ENCODE results near the gene FOCAD.

The FOCAD gene

GRCh38 chr9:20835377-20836286 is 151.6 kb downstream of the FOCAD start:
- no peak for DNase-seq
- peak overlapping the region; percentile 1 for H3K27ac Mint-ChIP-seq
- H3K4me3 Mint-ChIP-seq, result peak overlapping the region; percentile 10

DNA sequence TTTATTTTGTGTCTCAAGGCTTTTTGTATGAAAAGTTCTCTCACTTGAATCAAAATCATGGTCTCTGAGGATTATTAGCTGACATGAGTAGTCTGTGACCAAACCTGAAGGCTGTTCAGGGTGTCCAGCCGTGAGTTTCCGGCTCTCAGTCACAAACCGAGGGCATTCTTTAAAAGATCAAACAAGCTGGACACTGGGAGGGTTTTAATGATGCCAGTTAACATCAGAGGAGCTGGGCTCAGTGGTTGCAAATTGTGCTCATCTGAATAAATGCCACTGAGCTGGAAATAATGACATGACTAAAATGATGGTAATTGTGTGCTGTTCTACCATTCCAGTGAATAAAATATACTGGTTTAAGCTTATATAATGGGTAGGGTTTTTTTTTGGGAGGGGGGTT is 153.1 kb downstream of the FOCAD start:
- peak overlapping the region; percentile 84 for H3K27ac Mint-ChIP-seq
- H3K4me1 Mint-ChIP-seq, result peaks cover 29% of the 10 kb centered on the region
- no peak for TF ChIP-seq CTCF (IDR thresholded peaks at IDR 0.05)

More at GRCh38 chr9:20835377-20836286, 151.6 kb downstream of the FOCAD start:
- Mint-ChIP-seq H3K27me3 (ENCODE audit: low read depth, poor library complexity) (no peaks in the 10 kb centered on the region), H3K9me3 (peaks cover 11% of the 10 kb centered on the region), H3K4me1 (peaks cover 29% of the 10 kb centered on the region), H3K36me3 (ENCODE audit: low read depth) (peaks cover 41% of the 10 kb centered on the region)
- no peak for TF ChIP-seq CTCF (IDR thresholded peaks at IDR 0.05)

DNA sequence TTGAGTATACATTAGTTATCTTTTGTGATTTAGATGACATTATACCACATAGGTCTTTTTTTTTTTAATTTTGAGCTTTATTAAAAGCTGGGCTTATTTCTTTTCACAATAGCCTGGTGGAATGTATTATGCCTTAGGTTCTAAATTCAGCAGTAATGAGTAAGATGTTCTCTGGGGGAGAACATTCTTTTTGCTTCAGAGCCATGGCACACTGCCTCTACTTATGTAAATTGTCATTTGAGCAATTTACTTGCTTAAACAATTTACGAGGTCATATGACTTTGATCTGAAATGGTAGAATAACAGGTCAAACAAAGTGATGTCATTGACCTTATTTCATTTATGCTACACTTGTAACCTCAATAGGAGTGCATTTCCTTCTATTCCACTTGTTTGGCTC is 154.2 kb downstream of the FOCAD start:
- Mint-ChIP-seq H3K27ac (no peak overlapping the region), H3K9me3 (peaks cover 36% of the 10 kb centered on the region), H3K36me3 (ENCODE audit: low read depth) (peaks cover 59% of the 10 kb centered on the region), H3K4me3 (no peak overlapping the region), H3K27me3 (ENCODE audit: low read depth, poor library complexity) (no peaks in the 10 kb centered on the region), H3K4me1 (peaks cover 29% of the 10 kb centered on the region)
- no peak for DNase-seq
- no peak for TF ChIP-seq CTCF (IDR thresholded peaks at IDR 0.05)

More for the DNA sequence above, 153.1 kb downstream of the FOCAD start:
- Mint-ChIP-seq H3K9me3 (peaks cover 27% of the 10 kb centered on the region), H3K36me3 (ENCODE audit: low read depth) (peaks cover 52% of the 10 kb centered on the region), H3K27me3 (ENCODE audit: low read depth, poor library complexity) (no peaks in the 10 kb centered on the region), H3K4me3 (no peak overlapping the region)
- peak; percentile 5 for DNase-seq

DNA sequence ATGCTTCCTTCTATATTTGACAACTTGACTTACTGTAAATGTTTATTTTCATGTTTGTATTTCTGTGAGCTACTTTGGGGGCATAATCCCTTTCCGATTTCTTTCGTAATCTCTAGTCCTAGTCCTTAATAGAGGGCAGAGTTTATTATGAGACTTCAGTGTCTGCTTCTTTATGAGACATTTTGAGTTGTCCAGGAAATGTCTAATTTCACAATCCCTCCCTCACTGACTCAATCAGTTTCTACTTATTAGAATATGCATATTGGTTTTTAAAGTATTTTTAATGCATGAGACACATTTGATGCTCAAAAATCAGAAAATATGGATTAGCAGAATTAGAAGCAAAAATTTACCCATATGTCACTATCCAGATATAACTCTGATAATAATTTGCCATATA is 160.9 kb downstream of the FOCAD start:
- Mint-ChIP-seq H3K27ac (no peak overlapping the region), H3K36me3 (ENCODE audit: low read depth) (peaks cover 46% of the 10 kb centered on the region), H3K27me3 (ENCODE audit: low read depth, poor library complexity) (no peaks in the 10 kb centered on the region), H3K4me3 (no peak overlapping the region), H3K4me1 (peaks cover 12% of the 10 kb centered on the region), H3K9me3 (peaks cover 34% of the 10 kb centered on the region)
- no peak for TF ChIP-seq CTCF (IDR thresholded peaks at IDR 0.05)
- no peak for DNase-seq

GRCh38 chr9:20848490-20848889 is 164.4 kb downstream of the FOCAD start:
- H3K4me3 Mint-ChIP-seq, result no peak overlapping the region
- H3K36me3 Mint-ChIP-seq (ENCODE audit: low read depth), result peaks cover 10% of the 10 kb centered on the region
- H3K9me3 Mint-ChIP-seq, result no peaks in the 10 kb centered on the region
- H3K4me1 Mint-ChIP-seq, result peaks cover 12% of the 10 kb centered on the region
- DNase-seq, result no peak
- no peak for TF ChIP-seq CTCF (IDR thresholded peaks at IDR 0.05)
- H3K27ac Mint-ChIP-seq, result peak overlapping the region; percentile 29
- H3K27me3 Mint-ChIP-seq (ENCODE audit: low read depth, poor library complexity), result no peaks in the 10 kb centered on the region

GRCh38 chr9:20853866-20854265 is 169.8 kb downstream of the FOCAD start:
- TF ChIP-seq CTCF (IDR thresholded peaks at IDR 0.05), result no peak
- no peaks in the 10 kb centered on the region for H3K4me1 Mint-ChIP-seq
- DNase-seq, result no peak
- H3K36me3 Mint-ChIP-seq (ENCODE audit: low read depth), result peaks cover 35% of the 10 kb centered on the region
- H3K27ac Mint-ChIP-seq, result no peak overlapping the region
- H3K9me3 Mint-ChIP-seq, result peaks cover 32% of the 10 kb centered on the region
- no peak overlapping the region for H3K4me3 Mint-ChIP-seq
- H3K27me3 Mint-ChIP-seq (ENCODE audit: low read depth, poor library complexity), result no peaks in the 10 kb centered on the region

Measured in nephron progenitor cell (in vitro differentiated cells).